ENCODE results near the gene MLF2. TPM values are rescaled to one million over a fixed set of nuclear protein-coding genes. Genes with fewer than 3 reads are reported as not detected.

MLF2 gene
- total and polyA plus RNA-seq, 12 donors, result 135 to 334 (median 229) TPM

GRCh38 chr12:6725350-6725749 lies 27.6 kb downstream of the MLF2 start:
- Histone ChIP-seq H3K36me3 (replicated peaks in 1 of 2) (peaks cover 0 to 29% of the 10 kb centered on the region in 2 donors), H3K27ac (no peak overlapping the region), H3K4me1 (replicated peaks in 1 of 2) (peaks cover 6 to 12% of the 10 kb centered on the region in 2 donors), H3K27me3 (no peaks in the 10 kb centered on the region), H3K4me3 (no peak overlapping the region), H3K9me3 (replicated peaks in 1 of 3) (no peaks in the 10 kb centered on the region)
- 88 to 94% (median 93%) methylated on average over 7 of the region's 7 CpGs for WGBS, 4 donors
- TF ChIP-seq CTCF (IDR thresholded peaks at IDR 0.05) (no peak), POLR2A (IDR thresholded peaks at IDR 0.05) (no peak)
- no peak for DNase-seq
- intact Hi-C loops (cut with DNase I), result no loop called here

GRCh38 chr12:6724409-6724797 lies 28.5 kb downstream of the MLF2 start:
- Histone ChIP-seq H3K4me1 (replicated peaks in 1 of 2) (peaks cover 6 to 12% of the 10 kb centered on the region in 2 donors), H3K27me3 (no peaks in the 10 kb centered on the region), H3K9me3 (replicated peaks in 1 of 3) (no peaks in the 10 kb centered on the region), H3K27ac (peak overlapping the region in 4 of 5 donors; percentile 9 to 94 (median 66)), H3K36me3 (replicated peaks in 1 of 2) (peaks cover 0 to 19% of the 10 kb centered on the region in 2 donors), H3K4me3 (peak overlapping the region in 2 of 4 donors; percentile 53 to 62)
- intact Hi-C loops (cut with DNase I), result no loop called here
- WGBS, 4 donors, result 12 to 21% (median 13%) methylated on average over 10 of the region's 10 CpGs
- no peak for TF ChIP-seq CTCF (IDR thresholded peaks at IDR 0.05)
- no peak for TF ChIP-seq POLR2A (IDR thresholded peaks at IDR 0.05)
- peak in 6 of 7 donors; percentile 21 to 61 (median 26) for DNase-seq

- H3K36me3 ChIP-seq (replicated peaks in 1 of 2), result peaks cover 0 to 13% of the 10 kb centered on the region in 2 donors
- TF ChIP-seq CTCF (IDR thresholded peaks at IDR 0.05), result no peak
- peak in 1 of 2 donors; percentile 38 for TF ChIP-seq POLR2A (IDR thresholded peaks at IDR 0.05)
- 0 to 1% (median 1%) methylated on average over 30 to 49 of the region's 49 CpGs for WGBS, 4 donors
- H3K27me3 ChIP-seq, result no peaks in the 10 kb centered on the region
- peak within 1 kb of the TSS; percentile 9 to 94 (median 63) for H3K27ac ChIP-seq
- peak within 1 kb of the TSS in 2 of 4 donors; percentile 53 to 62 for H3K4me3 ChIP-seq
- intact Hi-C loops (cut with DNase I), result no loop called here
- peaks cover 6 to 12% of the 10 kb centered on the region in 2 donors for H3K4me1 ChIP-seq (replicated peaks in 1 of 2)
- H3K9me3 ChIP-seq (replicated peaks in 1 of 3), result no peaks in the 10 kb centered on the region
- peak; percentile 97 to 99 (median 98) for DNase-seq
Measured at GRCh38 chr12:6723607-6724408, 29.1 kb downstream of the MLF2 start, which contains the start of gene COPS7A. TSS of gene COPS7A (plus strand) at chr12:6724046. CDS start at chr12:6724657, 611 bp downstream.

- peaks cover 0 to 4% of the 10 kb centered on the region in 2 donors for H3K36me3 ChIP-seq (replicated peaks in 1 of 2)
- WGBS, 4 donors, result 75 to 80% (median 77%) methylated on average over 3 of the region's 3 CpGs
- H3K27me3 ChIP-seq, result no peaks in the 10 kb centered on the region
- H3K27ac ChIP-seq, result no peak overlapping the region
- no peaks in the 10 kb centered on the region for H3K9me3 ChIP-seq (replicated peaks in 1 of 3)
- H3K4me1 ChIP-seq (replicated peaks in 1 of 2), result peaks cover 6 to 12% of the 10 kb centered on the region in 2 donors
- no peak for DNase-seq
- intact Hi-C loops (cut with DNase I), result no loop called here
- TF ChIP-seq POLR2A (IDR thresholded peaks at IDR 0.05) (no peak), CTCF (IDR thresholded peaks at IDR 0.05) (no peak)
- peak overlapping the region in 1 of 4 donors; percentile 62 for H3K4me3 ChIP-seq
Measured at GRCh38 chr12:6722863-6723262, 30.1 kb downstream of the MLF2 start.

Data from adrenal gland (tissue), 12 donors.